HCT116 (cell line): ENCODE results near the gene SYNE4. TPM values are rescaled to one million over a fixed set of nuclear protein-coding genes. Genes with fewer than 3 reads are reported as not detected.

Experiments
- ATAC-seq: fragments of 200-7000 bp; cut with Tn5 transposase; 2 replicates; pipeline ENCODE4 v1.9.1; 2020; ENCODE audit warnings: mild to moderate bottlenecking, moderate library complexity
- Bru-seq: library from RNA; stranded (reverse); fragments of 400-500 nt; gene quantifications from one replicate; lab custom pipeline; 2021; lab: Mats Ljungman, UMichigan
- BruChase-seq, 2 experiments: library from RNA; stranded (reverse); fragments of 400-500 nt; gene quantifications; one replicate each; lab custom pipeline; 2021; lab: Mats Ljungman, UMichigan
- BruUV-seq: library from RNA; stranded (reverse); fragments of 400-500 nt; replicated peaks from 2 replicates; lab custom pipeline; 2021; lab: Mats Ljungman, UMichigan
- CTCF ChIA-PET: fragments of 300-600 bp; sonication (Branson Sonifier 250); formaldehyde crosslinking; loops from one replicate; lab custom pipeline; 2021; ENCODE audit warnings: antibody characterized with exemption; lab: Charles Lee
- POLR2A ChIA-PET: fragments of 300-600, 350-600 bp; sonication (Branson Sonifier 250); formaldehyde crosslinking; loops from one replicate; lab custom pipeline; 2021; ENCODE audit warnings: antibody characterized with exemption; lab: Charles Lee
- RAD21 ChIA-PET, 2 experiments: fragments of 300-600 bp; sonication (Branson Sonifier 250); formaldehyde crosslinking; loops; one replicate each; lab custom pipeline; 2023; ENCODE audit warnings: low total read pairs in 2 of 2; ENCODE audit not compliant: uncharacterized antibody in 2 of 2, unreplicated experiment in 2 of 2, low non-redundant PET in 1 of 2; lab: Charles Lee
- DNase-seq: peaks from one replicate; pipeline ENCODE4 v3.0.0-alpha.2; 2010; ENCODE audit warnings: low read depth, low spot score
- H2AFZ ChIP-seq: fragments of 200-600 bp; shearing (Covaris generic), sonication (generic); 2 replicates; pipeline ENCODE4 v1.6.1; 2017; ENCODE audit warnings: low read depth, mixed run types, mixed read lengths, antibody characterized with exemption, low read length; ENCODE audit not compliant: poor library complexity, severe bottlenecking
- H3K27ac ChIP-seq: 2 replicates; pipeline ENCODE4 v1.5.1; 2012; ENCODE audit warnings: low read depth, low read length
- H3K27me3 ChIP-seq: fragments of 200-600 bp; sonication (generic); 2 replicates; pipeline ENCODE4 v1.6.1; 2016; ENCODE audit warnings: mixed run types, low read length, mixed read lengths; ENCODE audit not compliant: insufficient read depth
- H3K36me3 ChIP-seq, 2 experiments: fragments of 200-500 bp in 1 of 2; fragments of 200-600 bp in 1 of 2; sonication (Bioruptor generic) in 1 of 2; sonication (generic) in 1 of 2; 2 replicates each; pipeline versions ENCODE4 v1.5.1 to v1.6.1; 2014 to 2016; ENCODE audit warnings: low read length in 2 of 2, inconsistent platforms in 1 of 2, mixed read lengths in 1 of 2, mixed run types in 1 of 2; ENCODE audit not compliant: insufficient read depth in 2 of 2, control insufficient read depth in 1 of 2
- H3K4me1 ChIP-seq, 2 experiments: fragments of 200-600 bp in 1 of 2; sonication (generic) in 1 of 2; 2 replicates each; pipeline versions ENCODE4 v1.5.1 to v1.6.1; 2012 to 2017; ENCODE audit warnings: low read length in 2 of 2, inconsistent platforms in 1 of 2, mild to moderate bottlenecking in 1 of 2, mixed read lengths in 1 of 2, mixed run types in 1 of 2, moderate library complexity in 1 of 2; ENCODE audit not compliant: insufficient read depth in 2 of 2, control insufficient read depth in 1 of 2
- H3K4me2 ChIP-seq: fragments of 200-600 bp; sonication (generic); 2 replicates; pipeline ENCODE4 v1.6.1; 2017; ENCODE audit warnings: mixed run types, low read length, mixed read lengths
- H3K4me3 ChIP-seq, 2 experiments: fragments of 200-600 bp in 1 of 2; sonication (generic) in 1 of 2; replicated peaks in 1 of 2; 2 replicates each; pipeline ENCODE4 v1.5.1; 2011 to 2016; ENCODE audit warnings: low read length in 2 of 2, control low read depth in 1 of 2, low read depth in 1 of 2, mild to moderate bottlenecking in 1 of 2, mixed read lengths in 1 of 2, mixed run types in 1 of 2
- H3K79me2 ChIP-seq: fragments of 200-600 bp; sonication (generic); 2 replicates; pipeline ENCODE4 v1.6.1; 2017; ENCODE audit warnings: mild to moderate bottlenecking, mixed run types, low read length, moderate library complexity, mixed read lengths; ENCODE audit not compliant: insufficient read depth
- H3K9ac ChIP-seq: fragments of 200-600 bp; sonication (generic); 2 replicates; pipeline ENCODE4 v1.6.1; 2016; ENCODE audit warnings: low read length, mixed read lengths
- H3K9me2 ChIP-seq: fragments of 200-600 bp; sonication (generic), shearing (Covaris generic); 2 replicates; pipeline ENCODE4 v1.6.1; 2017; ENCODE audit warnings: mixed run types, mild to moderate bottlenecking, moderate library complexity; ENCODE audit not compliant: insufficient read depth
- H3K9me3 ChIP-seq, 2 experiments: fragments of 200-500 bp in 1 of 2; fragments of 200-600 bp in 1 of 2; sonication (Bioruptor generic) in 1 of 2; sonication (generic) in 1 of 2; 2 replicates each; pipeline ENCODE4 v1.6.1; 2014 to 2017; ENCODE audit warnings: low read length in 2 of 2, mixed read lengths in 2 of 2, inconsistent platforms in 1 of 2, low read depth in 1 of 2, mild to moderate bottlenecking in 1 of 2, mixed run types in 1 of 2, moderate library complexity in 1 of 2; ENCODE audit not compliant: control insufficient read depth in 1 of 2, insufficient read depth in 1 of 2
- H4K20me1 ChIP-seq: fragments of 200-600 bp; sonication (generic), shearing (Covaris generic); 2 replicates; pipeline ENCODE4 v1.6.1; 2017; ENCODE audit warnings: mixed run types, mild to moderate bottlenecking, moderate library complexity; ENCODE audit not compliant: insufficient read depth
- CEBPB ChIP-seq: IDR thresholded peaks from 2 replicates; pipeline ENCODE4 v1.6.1; 2012; ENCODE audit warnings: low read depth
- EGR1 ChIP-seq: IDR thresholded peaks from 2 replicates; pipeline ENCODE4 v1.6.1; 2012; ENCODE audit warnings: low read depth
- ELF1 ChIP-seq: IDR thresholded peaks from 2 replicates; pipeline ENCODE4 v1.6.1; 2012; ENCODE audit warnings: low read depth, borderline replicate concordance
- EZH2phosphoT487 ChIP-seq: fragments of 200-600 bp; IDR thresholded peaks from 2 replicates; pipeline ENCODE4 v1.6.1; 2018; ENCODE audit warnings: antibody characterized with exemption, borderline replicate concordance
- FOSL1 ChIP-seq: IDR thresholded peaks from 2 replicates; pipeline ENCODE4 v1.6.1; 2012; ENCODE audit warnings: low read depth
- JUND ChIP-seq: IDR thresholded peaks from 2 replicates; pipeline ENCODE4 v1.6.1; 2012
- POLR2A ChIP-seq: IDR thresholded peaks from 2 replicates; pipeline ENCODE4 v1.7.0; 2011; ENCODE audit warnings: borderline replicate concordance; ENCODE audit not compliant: insufficient read depth, insufficient read length; ENCODE audit errors: extremely low read depth
- POLR2AphosphoS5 ChIP-seq: IDR thresholded peaks from 2 replicates; pipeline ENCODE4 v1.6.1; 2011; ENCODE audit warnings: mild to moderate bottlenecking, low read depth, low read length, moderate library complexity
- SP1 ChIP-seq: IDR thresholded peaks from 2 replicates; pipeline ENCODE4 v1.6.1; 2012; ENCODE audit warnings: low read depth
- TCF7L2 ChIP-seq: IDR thresholded peaks from 2 replicates; pipeline ENCODE4 v1.7.0; 2011; ENCODE audit warnings: borderline replicate concordance, inconsistent platforms; ENCODE audit not compliant: insufficient read depth, insufficient read length; ENCODE audit errors: extremely low read depth
- YY1 ChIP-seq: IDR thresholded peaks from 2 replicates; pipeline ENCODE4 v1.6.1; 2011; ENCODE audit warnings: low read length, low read depth, moderate library complexity, mild to moderate bottlenecking; ENCODE audit not compliant: insufficient replicate concordance; ENCODE audit errors: extremely low read depth
- ZFX ChIP-seq: fragments of 450-650 bp; IDR thresholded peaks from 2 replicates; pipeline ENCODE4 v1.6.1; 2017
- intact Hi-C: fragments of 100-400 bp; cut with micrococcal nuclease; formaldehyde crosslinking; loops from 2 replicates; pipeline ENCODE4 v1.10.0; 2022
- long read RNA-seq: library from polyadenylated mRNA; unstranded; transcript quantifications from one replicate; pipeline ENCODE4 v2.0.0, GENCODE V29; 2021; ENCODE audit not compliant: unreplicated experiment
- polyA plus RNA-seq: library from polyadenylated mRNA; unstranded; fragments of >200 nt; gene quantifications from 2 replicates; pipeline ENCODE4 v1.2.1, GENCODE V29; 2012; ENCODE audit warnings: missing spikeins
- total RNA-seq: library from RNA; stranded (reverse); gene quantifications from one replicate; pipeline ENCODE4 v1.2.1, GENCODE V29; 2021; ENCODE audit not compliant: unreplicated experiment
- TF ChIP-seq, protein P1 (sequence below): IDR thresholded peaks from 2 replicates; pipeline ENCODE4 v1.6.1; 2012
- TF ChIP-seq, protein P2 (sequence below): IDR thresholded peaks from 2 replicates; pipeline ENCODE4 v1.6.1; 2012
- TF ChIP-seq, protein P3 (sequence below), 3 experiments: fragments of 200-600 bp in 1 of 3; sonication (generic) in 1 of 3; IDR thresholded peaks in 2 of 3; conservative IDR thresholded peaks in 1 of 3; 2 replicates each; pipeline ENCODE4 v1.5.1; 2012 to 2017; ENCODE audit warnings: low read depth in 2 of 3, low read length in 2 of 3, antibody characterized with exemption in 1 of 3, borderline replicate concordance in 1 of 3, control low read depth in 1 of 3, mild to moderate bottlenecking in 1 of 3, mixed read lengths in 1 of 3, mixed run types in 1 of 3, moderate library complexity in 1 of 3; ENCODE audit not compliant: insufficient read depth in 1 of 3
- TF ChIP-seq, protein P4 (sequence below): IDR thresholded peaks from 2 replicates; pipeline ENCODE4 v1.6.1; 2011; ENCODE audit warnings: mild to moderate bottlenecking, low read length, moderate library complexity; ENCODE audit not compliant: insufficient replicate concordance; ENCODE audit errors: extremely low read depth

The SYNE4 gene, protein sequence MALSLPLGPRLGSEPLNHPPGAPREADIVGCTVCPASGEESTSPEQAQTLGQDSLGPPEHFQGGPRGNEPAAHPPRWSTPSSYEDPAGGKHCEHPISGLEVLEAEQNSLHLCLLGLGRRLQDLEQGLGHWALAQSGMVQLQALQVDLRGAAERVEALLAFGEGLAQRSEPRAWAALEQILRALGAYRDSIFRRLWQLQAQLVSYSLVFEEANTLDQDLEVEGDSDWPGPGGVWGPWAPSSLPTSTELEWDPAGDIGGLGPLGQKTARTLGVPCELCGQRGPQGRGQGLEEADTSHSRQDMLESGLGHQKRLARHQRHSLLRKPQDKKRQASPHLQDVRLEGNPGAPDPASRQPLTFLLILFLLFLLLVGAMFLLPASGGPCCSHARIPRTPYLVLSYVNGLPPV
- total RNA-seq = 27.9 TPM
- 28.4 and 32.8 TPM in 2 replicates for polyA plus RNA-seq
- percentile 62 among the genes with signal in this experiment for Bru-seq, nascent RNA
- BruChase-seq, experiment 1, labeled RNA remaining after a 6-hour chase = percentile 61 among the genes with signal in this experiment
- percentile 66 among the genes with signal in this experiment for BruChase-seq, experiment 2, labeled RNA remaining after a 2-hour chase
- long read RNA-seq, transcript SYNE4-201 (8 exons, 1,365 nt) = major isoform, 6 of 36 reads
- long read RNA-seq, partial matches to known transcripts = 5 of 36 reads
- long read RNA-seq, other reads (novel, unspliced or antisense) = 23 of 36 reads

DNA sequence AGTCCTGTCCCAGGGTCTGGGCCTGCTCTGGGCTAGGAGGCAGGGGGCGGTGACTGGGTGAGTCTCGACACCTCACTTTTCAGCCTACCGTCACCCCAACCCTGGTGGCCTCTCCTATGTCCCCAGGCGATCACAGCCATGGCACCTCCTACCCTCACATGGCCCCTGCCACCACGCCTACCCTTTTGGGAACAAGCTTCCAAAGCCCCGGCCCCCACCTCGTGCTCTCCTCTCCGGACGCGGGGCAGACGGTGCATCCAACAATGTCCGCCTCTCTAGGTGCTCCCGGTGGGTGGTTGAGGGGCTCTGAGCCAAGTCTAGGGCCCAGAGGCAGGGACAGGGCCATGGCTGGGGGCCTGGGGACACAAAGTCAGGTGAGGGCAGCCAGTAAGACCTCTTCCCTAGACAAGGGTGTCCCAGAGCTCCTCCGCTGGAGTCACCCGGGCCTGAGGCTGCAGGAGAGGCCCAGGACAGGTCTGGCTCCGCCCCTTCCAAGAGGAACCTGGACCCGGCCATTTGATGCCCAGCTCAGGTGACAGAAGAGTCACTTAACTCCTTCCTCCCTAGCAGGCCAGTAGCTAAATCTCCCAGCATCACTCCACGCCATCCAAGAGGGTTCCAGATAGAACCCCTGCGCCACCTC is at the start of gene SYNE4:
TSS of gene SYNE4 (minus strand) at position 478 of the 643 bp plus-strand sequence. CDS start at position 346, 132 bp downstream.
- H3K4me3 ChIP-seq = peak within 1 kb of the TSS; percentile 89 to 98
- BruUV-seq = TSS peak; percentile 55
- peak within 1 kb of the TSS; percentile 100 for H3K4me2 ChIP-seq
- intact Hi-C loops = loop anchor here (10.0 kb wide), 1 partner anchor 106 kb away; the partner anchor contains the start of genes OVOL3, POLR2I and TBCB
- peak within 1 kb of the TSS; percentile 6 for H2AFZ ChIP-seq
- ChIA-PET CTCF (no interaction called here), RAD21 (interaction anchor here in 1 of 2 experiments (0.5 to 1.5 kb wide), 2 partner anchors 106 to 125 kb away, joined by 3 to 9 read pairs; partner anchors contain the start of gene POLR2I), POLR2A (interaction anchor here (0.9 to 1.7 kb wide), 6 partner anchors 11 to 760 kb away, joined by 3 to 7 read pairs (median 3); no protein-coding TSS in a partner anchor)
- no peaks in the 10 kb centered on the region for H3K9me2 ChIP-seq
- peak; percentile 91 for ATAC-seq
- no peaks in the 10 kb centered on the region for H3K27me3 ChIP-seq
- DNase-seq = peak; percentile 75
- H3K4me1 ChIP-seq = peaks cover 12 to 35% of the 10 kb centered on the region in 2 experiments; a peak in 3 of 4 replicates
- peaks cover 0 to 2% of the 10 kb centered on the region in 2 experiments; a peak in 1 of 4 replicates for H3K36me3 ChIP-seq
- TF ChIP-seq CEBPB = no peak
- no peak for TF ChIP-seq JUND
- TF ChIP-seq, protein P1, sequence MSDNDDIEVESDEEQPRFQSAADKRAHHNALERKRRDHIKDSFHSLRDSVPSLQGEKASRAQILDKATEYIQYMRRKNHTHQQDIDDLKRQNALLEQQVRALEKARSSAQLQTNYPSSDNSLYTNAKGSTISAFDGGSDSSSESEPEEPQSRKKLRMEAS = peak; percentile 70; the same call in 1 of the 2 replicates
- TF ChIP-seq FOSL1 = no peak
- TF ChIP-seq EZH2phosphoT487 = no peak
- no peak for TF ChIP-seq ELF1
- TF ChIP-seq, protein P2, sequence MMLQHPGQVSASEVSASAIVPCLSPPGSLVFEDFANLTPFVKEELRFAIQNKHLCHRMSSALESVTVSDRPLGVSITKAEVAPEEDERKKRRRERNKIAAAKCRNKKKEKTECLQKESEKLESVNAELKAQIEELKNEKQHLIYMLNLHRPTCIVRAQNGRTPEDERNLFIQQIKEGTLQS = no peak
- TF ChIP-seq, protein P3, sequence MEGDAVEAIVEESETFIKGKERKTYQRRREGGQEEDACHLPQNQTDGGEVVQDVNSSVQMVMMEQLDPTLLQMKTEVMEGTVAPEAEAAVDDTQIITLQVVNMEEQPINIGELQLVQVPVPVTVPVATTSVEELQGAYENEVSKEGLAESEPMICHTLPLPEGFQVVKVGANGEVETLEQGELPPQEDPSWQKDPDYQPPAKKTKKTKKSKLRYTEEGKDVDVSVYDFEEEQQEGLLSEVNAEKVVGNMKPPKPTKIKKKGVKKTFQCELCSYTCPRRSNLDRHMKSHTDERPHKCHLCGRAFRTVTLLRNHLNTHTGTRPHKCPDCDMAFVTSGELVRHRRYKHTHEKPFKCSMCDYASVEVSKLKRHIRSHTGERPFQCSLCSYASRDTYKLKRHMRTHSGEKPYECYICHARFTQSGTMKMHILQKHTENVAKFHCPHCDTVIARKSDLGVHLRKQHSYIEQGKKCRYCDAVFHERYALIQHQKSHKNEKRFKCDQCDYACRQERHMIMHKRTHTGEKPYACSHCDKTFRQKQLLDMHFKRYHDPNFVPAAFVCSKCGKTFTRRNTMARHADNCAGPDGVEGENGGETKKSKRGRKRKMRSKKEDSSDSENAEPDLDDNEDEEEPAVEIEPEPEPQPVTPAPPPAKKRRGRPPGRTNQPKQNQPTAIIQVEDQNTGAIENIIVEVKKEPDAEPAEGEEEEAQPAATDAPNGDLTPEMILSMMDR (IDR thresholded peaks at IDR 0.05 in 2 of 3, conservative IDR thresholded peaks at IDR 0.05 in 1 of 3; ENCODE audit: borderline replicate concordance in 1 of 3, insufficient read depth in 1 of 3, low read depth in 2 of 3, low read length in 2 of 3) = no peak
- TF ChIP-seq ZFX = peak; percentile 80
- TF ChIP-seq POLR2AphosphoS5 = peak; percentile 91
- TF ChIP-seq POLR2A = no peak
- TF ChIP-seq TCF7L2 = peak; percentile 58
- peak; percentile 54 for TF ChIP-seq YY1
- peak; percentile 44 for TF ChIP-seq SP1
- TF ChIP-seq, protein P4, sequence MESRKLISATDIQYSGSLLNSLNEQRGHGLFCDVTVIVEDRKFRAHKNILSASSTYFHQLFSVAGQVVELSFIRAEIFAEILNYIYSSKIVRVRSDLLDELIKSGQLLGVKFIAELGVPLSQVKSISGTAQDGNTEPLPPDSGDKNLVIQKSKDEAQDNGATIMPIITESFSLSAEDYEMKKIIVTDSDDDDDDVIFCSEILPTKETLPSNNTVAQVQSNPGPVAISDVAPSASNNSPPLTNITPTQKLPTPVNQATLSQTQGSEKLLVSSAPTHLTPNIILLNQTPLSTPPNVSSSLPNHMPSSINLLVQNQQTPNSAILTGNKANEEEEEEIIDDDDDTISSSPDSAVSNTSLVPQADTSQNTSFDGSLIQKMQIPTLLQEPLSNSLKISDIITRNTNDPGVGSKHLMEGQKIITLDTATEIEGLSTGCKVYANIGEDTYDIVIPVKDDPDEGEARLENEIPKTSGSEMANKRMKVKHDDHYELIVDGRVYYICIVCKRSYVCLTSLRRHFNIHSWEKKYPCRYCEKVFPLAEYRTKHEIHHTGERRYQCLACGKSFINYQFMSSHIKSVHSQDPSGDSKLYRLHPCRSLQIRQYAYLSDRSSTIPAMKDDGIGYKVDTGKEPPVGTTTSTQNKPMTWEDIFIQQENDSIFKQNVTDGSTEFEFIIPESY = no peak
- no peak for TF ChIP-seq EGR1
- peaks cover 18% of the 10 kb centered on the region; the same call in 1 of the 2 replicates for H3K79me2 ChIP-seq
- H3K9ac ChIP-seq = peak within 1 kb of the TSS; percentile 91
- H4K20me1 ChIP-seq = no peaks in the 10 kb centered on the region
- H3K27ac ChIP-seq = peak within 1 kb of the TSS; percentile 87
- H3K9me3 ChIP-seq = no peaks in the 10 kb centered on the region
